Activated naive CD4-positive, alpha-beta T cell treated with anti-CD3 and anti-CD28 coated beads, Interleukin-2, amount 50 U/mL, for 24 hours (primary cell): ENCODE results near the gene RNASET2.

ENCODE experiments used
- H3K27ac Mint-ChIP-seq: one replicate; pipeline ENCODE4 v1.8.0; 2021; ENCODE audit warnings: mild to moderate bottlenecking, mixed read lengths
- H3K27me3 Mint-ChIP-seq: one replicate; pipeline ENCODE4 v1.8.0; 2021; ENCODE audit warnings: mixed read lengths
- H3K36me3 Mint-ChIP-seq: one replicate; pipeline ENCODE4 v1.8.0; 2021; ENCODE audit warnings: mixed read lengths
- H3K4me1 Mint-ChIP-seq: one replicate; pipeline ENCODE4 v1.8.0; 2021; ENCODE audit warnings: mixed read lengths
- H3K4me3 Mint-ChIP-seq: one replicate; pipeline ENCODE4 v1.8.0; 2021; ENCODE audit warnings: mild to moderate bottlenecking, mixed read lengths
- H3K9me3 Mint-ChIP-seq: one replicate; pipeline ENCODE4 v1.8.0; 2021; ENCODE audit warnings: mixed read lengths

Gene RNASET2

DNA sequence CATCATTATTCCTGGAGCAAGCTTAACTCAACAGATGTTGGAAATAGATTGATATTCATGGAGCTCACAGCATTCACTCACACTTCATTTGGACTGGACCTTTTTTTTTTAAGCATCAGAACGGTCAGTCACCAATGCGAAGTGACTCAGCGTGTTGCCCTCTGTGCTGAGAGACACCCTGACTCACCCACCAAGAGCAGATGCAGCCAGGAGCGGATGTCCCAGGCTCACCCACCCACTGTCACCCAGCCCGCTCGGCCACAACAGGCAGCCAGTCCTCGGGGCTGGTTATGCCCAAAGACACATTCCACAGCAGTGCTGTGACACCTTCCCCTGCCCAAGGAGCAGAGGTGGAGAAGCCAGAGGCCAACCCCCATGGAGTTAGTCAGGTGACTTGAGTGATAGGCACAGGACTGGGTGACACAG, 15.7 kb downstream of the RNASET2 start:
- peaks cover 8% of the 10 kb centered on the region for H3K36me3 Mint-ChIP-seq

DNA sequence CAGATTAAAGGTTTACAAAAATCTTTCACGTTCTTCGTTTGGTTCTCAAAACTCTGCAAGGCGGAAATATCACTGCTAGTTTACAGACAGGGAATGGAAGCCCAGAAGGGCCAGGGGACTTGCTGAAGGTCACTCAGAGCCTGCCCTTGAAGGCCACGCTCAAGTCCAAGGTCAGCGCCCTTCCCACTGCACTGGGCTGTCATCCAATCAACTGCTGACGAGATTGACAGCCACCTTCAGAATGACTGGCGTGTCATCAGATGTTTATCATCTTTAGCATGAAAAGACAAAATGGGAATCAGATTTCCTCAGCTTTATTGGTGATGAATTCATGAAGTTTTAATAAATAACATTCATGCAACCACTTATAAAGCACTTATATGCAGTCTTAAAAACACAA, 16.5 kb downstream of the RNASET2 start:
- Mint-ChIP-seq H3K4me3 (no peak overlapping the region), H3K4me1 (peaks cover 58% of the 10 kb centered on the region), H3K9me3 (no peaks in the 10 kb centered on the region), H3K27ac (no peak overlapping the region), H3K36me3 (peaks cover 8% of the 10 kb centered on the region), H3K27me3 (no peaks in the 10 kb centered on the region)

More for the DNA sequence above, 15.7 kb downstream of the RNASET2 start:
- Mint-ChIP-seq H3K4me3 (no peak overlapping the region), H3K4me1 (peaks cover 57% of the 10 kb centered on the region), H3K27me3 (no peaks in the 10 kb centered on the region), H3K9me3 (no peaks in the 10 kb centered on the region), H3K27ac (peak overlapping the region; percentile 12)

DNA sequence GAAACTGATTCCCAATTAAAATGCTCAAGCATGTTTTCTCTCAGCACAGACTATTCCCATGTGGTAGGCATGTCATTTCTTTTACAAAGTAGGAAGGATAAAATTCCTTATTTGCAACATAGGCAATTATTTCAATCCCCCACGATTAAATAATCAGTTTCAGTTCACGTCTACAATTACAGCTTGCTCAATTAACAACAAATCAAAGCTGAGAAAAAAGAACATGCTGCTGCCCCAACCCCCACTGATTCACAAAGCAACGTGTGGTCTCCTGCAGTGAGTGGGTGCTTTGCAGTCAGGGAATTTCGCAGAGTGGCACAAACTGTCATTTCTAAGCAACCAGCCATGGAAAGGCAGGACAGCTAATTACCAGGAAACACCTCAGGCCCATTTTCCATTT, 17.0 kb downstream of the RNASET2 start:
- H3K36me3 Mint-ChIP-seq: peaks cover 8% of the 10 kb centered on the region
- no peak overlapping the region for H3K27ac Mint-ChIP-seq
- no peaks in the 10 kb centered on the region for H3K27me3 Mint-ChIP-seq
- H3K4me3 Mint-ChIP-seq: no peak overlapping the region
- peaks cover 57% of the 10 kb centered on the region for H3K4me1 Mint-ChIP-seq
- no peaks in the 10 kb centered on the region for H3K9me3 Mint-ChIP-seq

DNA sequence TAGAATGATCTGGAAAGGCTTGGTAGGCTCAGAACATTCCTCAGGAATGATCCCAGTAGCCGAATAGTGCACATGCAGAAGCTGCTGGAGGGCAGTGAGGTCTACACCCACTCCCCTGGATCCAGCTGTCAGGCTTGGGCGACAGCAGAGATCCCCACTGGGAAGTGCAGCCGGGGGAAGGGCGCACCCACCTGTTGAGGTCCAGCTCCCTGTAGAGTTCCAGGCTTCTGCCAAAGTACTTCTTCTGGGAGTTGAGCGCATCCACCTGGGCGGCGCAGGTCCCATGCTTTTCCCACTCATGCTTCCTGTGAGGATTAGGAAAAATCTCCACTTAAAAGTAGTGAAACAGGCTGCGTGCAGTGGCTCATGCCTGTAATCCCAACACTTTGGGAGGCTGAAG, 17.6 kb downstream of the RNASET2 start:
- no peaks in the 10 kb centered on the region for H3K27me3 Mint-ChIP-seq
- no peak overlapping the region for H3K27ac Mint-ChIP-seq
- H3K9me3 Mint-ChIP-seq: no peaks in the 10 kb centered on the region
- no peak overlapping the region for H3K4me3 Mint-ChIP-seq
- peaks cover 8% of the 10 kb centered on the region for H3K36me3 Mint-ChIP-seq
- peaks cover 56% of the 10 kb centered on the region for H3K4me1 Mint-ChIP-seq

DNA sequence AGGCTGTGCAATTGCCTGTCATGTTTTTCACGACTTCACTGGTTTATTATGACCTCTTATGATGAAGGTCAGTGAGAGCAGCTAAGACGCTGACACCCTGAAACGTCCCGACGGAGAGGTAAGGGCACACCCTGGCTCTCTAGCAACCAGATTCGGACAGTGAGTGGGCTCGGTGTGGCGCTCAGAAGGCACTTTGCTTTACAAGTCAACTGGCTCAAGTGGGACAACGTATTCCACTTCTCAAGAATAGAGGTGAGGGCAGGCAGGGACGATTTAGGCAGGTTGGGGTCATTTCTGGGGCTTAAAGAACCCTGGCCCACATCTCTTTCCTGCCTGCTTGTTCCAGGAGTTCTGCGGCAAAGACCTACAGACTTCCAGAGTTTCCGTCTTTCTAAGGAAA, 18.2 kb downstream of the RNASET2 start:
- Mint-ChIP-seq H3K4me1 (peaks cover 51% of the 10 kb centered on the region), H3K4me3 (no peak overlapping the region)

DNA sequence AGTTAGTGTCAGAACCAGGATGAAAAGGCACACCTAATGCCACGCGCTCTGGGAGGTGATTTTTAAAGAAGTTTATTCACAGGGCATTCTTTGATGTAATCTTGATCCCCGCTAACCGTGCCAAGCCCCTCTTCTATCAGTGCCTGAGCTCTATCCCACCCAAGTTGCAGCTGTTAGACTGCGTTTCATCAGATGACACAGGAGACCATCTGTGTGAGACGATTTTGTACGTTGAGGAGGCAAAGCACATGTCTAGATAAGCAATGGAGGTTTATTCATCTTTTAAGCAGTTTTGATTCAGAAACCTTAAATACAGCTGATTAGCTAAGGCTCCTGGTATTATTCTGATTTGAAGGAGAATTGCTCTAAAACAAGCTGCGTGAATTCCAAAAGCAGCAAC, 18.6 kb downstream of the RNASET2 start:
- no peaks in the 10 kb centered on the region for H3K9me3 Mint-ChIP-seq
- H3K27me3 Mint-ChIP-seq: no peaks in the 10 kb centered on the region
- H3K27ac Mint-ChIP-seq: peak overlapping the region; percentile 36
- no peak overlapping the region for H3K4me3 Mint-ChIP-seq
- peaks cover 6% of the 10 kb centered on the region for H3K36me3 Mint-ChIP-seq
- H3K4me1 Mint-ChIP-seq: peaks cover 50% of the 10 kb centered on the region

More for the DNA sequence above, 18.2 kb downstream of the RNASET2 start:
- Mint-ChIP-seq H3K27me3 (no peaks in the 10 kb centered on the region), H3K9me3 (no peaks in the 10 kb centered on the region), H3K27ac (peak overlapping the region; percentile 36), H3K36me3 (peaks cover 6% of the 10 kb centered on the region)

DNA sequence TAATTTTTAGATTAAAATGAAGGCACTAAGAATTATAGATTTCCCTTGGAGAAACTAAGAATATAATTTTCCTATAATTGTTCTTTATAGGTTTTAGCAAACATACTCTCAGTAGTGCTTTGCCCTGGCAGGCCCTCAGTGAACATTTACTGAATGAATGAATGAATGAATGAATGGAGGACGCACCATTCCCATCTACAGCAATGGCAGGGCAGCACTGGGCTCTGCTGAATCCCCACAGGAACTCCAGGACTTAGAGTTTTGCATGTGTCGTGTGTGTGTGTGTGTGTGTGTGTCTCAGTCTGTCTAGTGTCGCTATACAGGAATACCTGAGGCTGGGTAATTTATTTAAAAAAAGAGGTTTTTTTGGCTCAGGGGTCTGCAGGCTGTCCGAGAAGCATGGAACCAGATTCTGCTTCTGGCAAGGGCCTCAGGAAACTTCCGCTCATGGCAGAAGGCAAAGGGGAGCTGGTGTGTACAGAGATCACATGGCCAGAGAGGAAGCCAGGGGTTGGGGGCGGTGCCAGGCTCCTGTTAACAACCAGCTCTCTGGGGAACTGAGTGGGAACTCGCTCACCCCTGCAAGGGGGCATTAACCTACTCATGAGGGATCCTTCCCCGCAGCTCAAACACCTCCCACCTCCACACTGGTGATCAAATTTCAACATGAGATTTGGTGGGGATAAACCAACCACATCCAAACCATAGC, 20.1 kb downstream of the RNASET2 start:
- H3K36me3 Mint-ChIP-seq: peaks cover 8% of the 10 kb centered on the region
- peak overlapping the region; percentile 39 for H3K4me3 Mint-ChIP-seq
- no peaks in the 10 kb centered on the region for H3K9me3 Mint-ChIP-seq
- H3K27ac Mint-ChIP-seq: peak overlapping the region; percentile 94
- peaks cover 50% of the 10 kb centered on the region for H3K4me1 Mint-ChIP-seq
- no peaks in the 10 kb centered on the region for H3K27me3 Mint-ChIP-seq

DNA sequence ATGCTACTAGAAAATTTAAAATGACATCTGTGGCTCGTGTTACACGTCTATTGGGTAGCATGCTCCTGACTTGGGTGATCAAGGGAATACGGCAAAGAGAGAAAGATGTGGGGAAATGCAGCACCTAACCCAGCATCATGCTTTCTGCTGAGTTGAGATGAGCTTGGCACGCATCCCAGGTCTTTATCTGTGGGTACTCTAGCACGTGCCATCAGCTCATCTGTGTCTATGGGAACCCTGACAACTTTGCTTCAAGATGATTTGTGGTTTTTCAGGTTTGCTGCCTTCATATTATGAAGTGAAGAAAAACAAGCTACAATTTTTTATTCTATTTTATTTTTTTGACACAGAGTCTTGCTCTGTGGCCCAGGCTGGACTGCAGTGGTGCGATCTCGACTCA, 21.0 kb downstream of the RNASET2 start:
- peaks cover 7% of the 10 kb centered on the region for H3K36me3 Mint-ChIP-seq
- H3K9me3 Mint-ChIP-seq: no peaks in the 10 kb centered on the region
- no peak overlapping the region for H3K4me3 Mint-ChIP-seq
- no peaks in the 10 kb centered on the region for H3K27me3 Mint-ChIP-seq
- H3K27ac Mint-ChIP-seq: peak overlapping the region; percentile 86
- peaks cover 52% of the 10 kb centered on the region for H3K4me1 Mint-ChIP-seq

DNA sequence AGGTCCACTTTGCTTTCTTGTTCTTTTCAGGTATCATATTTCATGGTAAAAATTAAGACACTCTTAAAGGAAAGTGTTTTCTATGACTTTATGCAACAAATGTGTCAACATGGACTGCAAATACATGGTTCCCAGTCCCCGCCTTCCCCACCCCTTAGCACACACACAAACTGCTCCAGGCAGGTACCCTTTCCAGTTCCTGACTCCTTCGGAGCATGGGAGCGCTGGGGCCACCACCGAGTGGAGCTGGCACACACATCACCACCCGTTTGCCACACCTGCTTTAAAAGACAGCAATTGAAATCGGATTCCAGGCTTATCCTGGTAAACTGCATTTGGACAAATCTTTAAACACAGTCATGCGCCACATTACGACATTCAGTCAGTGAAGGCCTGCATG, 22.2 kb downstream of the RNASET2 start:
- Mint-ChIP-seq H3K9me3 (no peaks in the 10 kb centered on the region), H3K36me3 (peaks cover 7% of the 10 kb centered on the region), H3K27ac (peak overlapping the region; percentile 30), H3K4me3 (no peak overlapping the region), H3K27me3 (no peaks in the 10 kb centered on the region), H3K4me1 (peaks cover 53% of the 10 kb centered on the region)

DNA sequence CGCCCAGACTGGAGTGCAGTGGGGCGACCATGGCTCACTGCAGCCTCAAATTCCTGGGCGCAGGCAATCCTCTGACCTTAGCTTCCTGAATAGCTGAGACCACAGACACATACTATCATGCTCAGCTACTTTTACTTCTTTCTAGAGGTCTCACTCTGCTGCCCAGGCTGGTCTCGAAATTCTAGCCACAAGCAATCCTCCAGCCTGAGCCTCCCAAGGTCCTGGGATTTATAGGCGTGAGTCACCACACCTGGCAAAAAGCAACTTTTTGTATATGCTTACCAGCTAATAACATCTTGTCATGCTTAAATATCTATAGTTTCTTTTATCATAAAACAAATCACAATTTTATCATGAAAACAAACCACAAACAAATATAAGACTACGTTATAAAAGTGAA, 23.0 kb downstream of the RNASET2 start:
- Mint-ChIP-seq H3K9me3 (no peaks in the 10 kb centered on the region), H3K36me3 (peaks cover 7% of the 10 kb centered on the region)

DNA sequence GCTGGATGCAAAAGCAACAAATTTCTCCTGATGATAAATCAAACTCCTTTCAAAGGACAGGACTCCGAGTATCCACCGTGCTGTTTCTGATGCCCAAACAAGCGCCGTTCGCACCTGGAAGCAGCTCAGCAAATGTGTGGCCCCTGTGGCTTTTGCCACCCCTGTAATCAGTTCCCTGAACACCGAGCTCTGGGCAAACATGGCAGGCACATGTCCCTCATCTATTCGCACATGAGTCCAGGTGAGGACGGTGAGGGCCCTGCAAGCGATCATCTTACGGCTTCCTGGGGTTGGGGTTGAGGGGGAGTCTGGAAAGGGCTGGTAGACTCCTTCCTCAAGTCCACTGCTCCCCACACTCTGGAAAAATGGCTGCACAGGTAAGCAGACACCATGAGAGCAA, 23.7 kb downstream of the RNASET2 start:
- Mint-ChIP-seq H3K9me3 (no peaks in the 10 kb centered on the region), H3K36me3 (peaks cover 9% of the 10 kb centered on the region), H3K4me3 (no peak overlapping the region), H3K4me1 (peaks cover 53% of the 10 kb centered on the region), H3K27ac (peak overlapping the region; percentile 89), H3K27me3 (no peaks in the 10 kb centered on the region)

More for the DNA sequence above, 23.0 kb downstream of the RNASET2 start:
- H3K4me1 Mint-ChIP-seq: peaks cover 53% of the 10 kb centered on the region
- no peak overlapping the region for H3K4me3 Mint-ChIP-seq
- no peaks in the 10 kb centered on the region for H3K27me3 Mint-ChIP-seq
- H3K27ac Mint-ChIP-seq: no peak overlapping the region

DNA sequence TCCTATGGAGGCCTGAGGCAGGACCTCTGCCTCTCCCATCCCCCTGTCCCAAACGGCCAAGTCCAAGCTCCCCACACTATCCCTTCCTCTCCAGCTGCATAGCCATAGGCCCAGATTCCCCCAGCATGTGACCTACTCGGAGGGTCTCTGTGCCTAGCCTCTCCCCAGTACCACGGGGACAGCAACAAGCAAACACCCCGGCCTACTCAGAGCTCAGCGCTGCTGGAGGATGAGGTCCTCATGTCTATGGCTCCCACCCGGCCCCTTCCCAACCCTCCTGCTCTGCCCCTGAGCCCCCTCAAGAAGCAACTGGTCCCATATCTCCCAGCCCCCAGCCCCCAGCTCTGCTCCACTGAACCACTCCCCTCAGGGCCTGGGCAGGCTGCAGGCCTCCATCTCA, 24.2 kb downstream of the RNASET2 start:
- Mint-ChIP-seq H3K27me3 (no peaks in the 10 kb centered on the region), H3K9me3 (no peaks in the 10 kb centered on the region), H3K36me3 (peaks cover 9% of the 10 kb centered on the region), H3K27ac (peak overlapping the region; percentile 18), H3K4me3 (no peak overlapping the region), H3K4me1 (peaks cover 52% of the 10 kb centered on the region)

DNA sequence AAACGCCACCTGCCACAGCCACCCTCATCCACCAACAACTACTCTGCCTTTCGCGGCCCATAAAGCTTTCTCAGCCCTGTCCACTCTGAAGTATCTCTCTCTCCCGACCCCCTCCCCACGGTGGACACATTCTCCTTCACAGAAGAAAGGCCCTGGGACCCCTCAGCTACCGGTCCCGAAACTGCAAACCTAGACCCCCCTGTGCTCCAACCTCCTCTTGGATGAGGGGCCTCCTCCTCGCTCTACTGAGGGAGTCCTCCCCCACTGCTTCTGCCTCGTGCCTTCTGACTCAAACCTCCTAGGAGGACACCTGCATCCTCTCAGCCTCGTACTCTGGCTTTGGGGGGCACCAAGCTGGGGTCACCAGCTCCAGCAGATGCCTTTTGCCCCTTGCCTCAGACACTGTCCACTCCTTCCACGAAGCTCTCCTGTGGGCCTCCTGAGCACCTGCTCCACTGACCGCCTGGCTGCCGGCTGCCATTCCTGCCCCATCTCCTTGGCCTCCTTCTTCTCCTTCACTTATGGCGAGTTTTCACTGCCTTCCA, 24.9 kb downstream of the RNASET2 start:
- Mint-ChIP-seq H3K27ac (peak overlapping the region; percentile 52), H3K27me3 (no peaks in the 10 kb centered on the region), H3K9me3 (no peaks in the 10 kb centered on the region), H3K4me1 (peaks cover 49% of the 10 kb centered on the region), H3K36me3 (peaks cover 9% of the 10 kb centered on the region), H3K4me3 (no peak overlapping the region)

DNA sequence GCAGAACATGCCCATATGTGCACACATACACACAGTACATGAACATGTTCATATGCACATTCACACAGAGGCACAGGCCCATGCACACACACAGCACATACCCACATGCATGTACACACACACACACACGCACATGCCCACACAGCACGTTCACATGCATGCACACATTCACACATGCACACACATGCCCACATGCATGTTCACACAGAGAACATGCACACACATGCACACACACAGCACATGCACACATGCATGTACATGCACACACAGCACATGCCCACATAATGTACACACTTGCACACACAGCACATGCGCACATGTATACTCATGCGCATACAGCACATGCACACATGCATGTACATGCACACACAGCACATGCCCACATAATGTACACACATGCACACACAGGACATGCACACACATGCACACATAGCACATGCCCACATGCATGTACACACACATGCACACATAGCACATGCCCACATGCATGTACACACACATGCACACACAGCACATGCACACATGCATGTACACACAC, 25.9 kb downstream of the RNASET2 start:
- Mint-ChIP-seq H3K27ac (peak overlapping the region; percentile 31), H3K9me3 (no peaks in the 10 kb centered on the region), H3K36me3 (peaks cover 9% of the 10 kb centered on the region), H3K4me3 (no peak overlapping the region), H3K4me1 (peaks cover 39% of the 10 kb centered on the region), H3K27me3 (no peaks in the 10 kb centered on the region)

DNA sequence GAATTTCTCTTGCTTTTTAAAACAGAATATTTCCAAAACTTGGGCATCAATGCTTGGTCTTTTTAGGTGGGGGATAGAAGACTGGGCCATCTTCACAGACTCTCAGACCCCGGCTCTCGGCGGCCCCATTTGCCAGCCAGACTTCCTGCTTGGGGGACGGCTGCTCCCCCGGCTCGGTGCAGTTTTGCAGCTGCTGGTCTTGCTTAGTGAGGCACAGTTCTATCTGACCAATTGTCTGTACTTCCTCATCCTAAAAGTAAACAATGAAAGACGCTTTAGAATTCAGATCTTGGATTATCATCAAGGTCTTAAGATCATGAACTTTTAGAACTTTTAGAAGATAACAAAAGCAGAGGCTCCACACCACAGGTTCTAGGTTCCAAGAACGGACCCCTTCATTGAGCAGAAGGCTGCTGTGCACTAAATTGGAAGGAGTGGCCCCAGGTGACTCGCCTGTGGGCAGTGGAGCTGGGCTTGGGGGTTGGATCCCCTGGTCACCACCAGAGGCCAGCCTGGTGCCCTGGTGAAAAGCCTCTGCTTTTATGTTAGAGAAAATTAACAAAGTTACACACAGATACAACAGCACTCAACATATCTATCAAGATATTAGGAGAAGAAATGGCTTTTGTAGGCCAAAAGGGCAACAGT, 26.7 kb downstream of the RNASET2 start:
- no peaks in the 10 kb centered on the region for H3K27me3 Mint-ChIP-seq
- no peaks in the 10 kb centered on the region for H3K9me3 Mint-ChIP-seq
- H3K4me3 Mint-ChIP-seq: no peak overlapping the region
- H3K36me3 Mint-ChIP-seq: peaks cover 8% of the 10 kb centered on the region
- H3K27ac Mint-ChIP-seq: peak overlapping the region; percentile 35
- H3K4me1 Mint-ChIP-seq: peaks cover 36% of the 10 kb centered on the region
